ENCODE data around the gene BABAM2.

DNA sequence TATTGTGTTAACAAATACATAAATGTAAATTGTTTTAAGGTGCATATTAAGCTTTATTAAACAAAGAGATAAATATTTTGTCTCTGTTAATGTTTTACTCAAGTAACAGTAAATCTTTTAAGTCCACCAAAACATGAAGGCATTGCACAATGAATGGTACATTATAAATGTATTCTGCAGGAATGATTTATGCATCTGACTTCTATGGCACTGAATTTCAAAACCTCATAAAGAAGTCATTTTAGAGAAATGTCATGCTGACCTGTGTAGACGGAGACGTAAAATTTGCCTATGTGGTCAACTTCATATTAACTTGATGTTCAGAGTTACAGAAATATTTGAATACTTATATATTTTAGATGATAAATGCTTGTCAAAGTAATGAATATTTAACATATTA, 194.7 kb downstream of the BABAM2 start:
- TF ChIP-seq, protein P1, sequence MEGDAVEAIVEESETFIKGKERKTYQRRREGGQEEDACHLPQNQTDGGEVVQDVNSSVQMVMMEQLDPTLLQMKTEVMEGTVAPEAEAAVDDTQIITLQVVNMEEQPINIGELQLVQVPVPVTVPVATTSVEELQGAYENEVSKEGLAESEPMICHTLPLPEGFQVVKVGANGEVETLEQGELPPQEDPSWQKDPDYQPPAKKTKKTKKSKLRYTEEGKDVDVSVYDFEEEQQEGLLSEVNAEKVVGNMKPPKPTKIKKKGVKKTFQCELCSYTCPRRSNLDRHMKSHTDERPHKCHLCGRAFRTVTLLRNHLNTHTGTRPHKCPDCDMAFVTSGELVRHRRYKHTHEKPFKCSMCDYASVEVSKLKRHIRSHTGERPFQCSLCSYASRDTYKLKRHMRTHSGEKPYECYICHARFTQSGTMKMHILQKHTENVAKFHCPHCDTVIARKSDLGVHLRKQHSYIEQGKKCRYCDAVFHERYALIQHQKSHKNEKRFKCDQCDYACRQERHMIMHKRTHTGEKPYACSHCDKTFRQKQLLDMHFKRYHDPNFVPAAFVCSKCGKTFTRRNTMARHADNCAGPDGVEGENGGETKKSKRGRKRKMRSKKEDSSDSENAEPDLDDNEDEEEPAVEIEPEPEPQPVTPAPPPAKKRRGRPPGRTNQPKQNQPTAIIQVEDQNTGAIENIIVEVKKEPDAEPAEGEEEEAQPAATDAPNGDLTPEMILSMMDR (IDR thresholded peaks at IDR 0.05) = no peak
- no peak for TF ChIP-seq POLR2A (IDR thresholded peaks at IDR 0.05)
- peak in 1 of 2 donors; percentile 32 for TF ChIP-seq POLR2AphosphoS5 (IDR thresholded peaks at IDR 0.05; ENCODE audit: insufficient read depth in 1 of 2, low read depth in 1 of 2)

Measured in vagina (tissue), 2 donors.